GM12872 (cell line): ENCODE results near the gene MRGPRX2.

ENCODE experiments used
- CTCF ChIP-seq: IDR thresholded peaks from 3 replicates; pipeline ENCODE4 v1.5.1; 2011; ENCODE audit warnings: low read depth, mild to moderate bottlenecking, low read length, moderate library complexity; ENCODE audit not compliant: insufficient read depth

The MRGPRX2 gene

GRCh38 chr11:19087658-19088057 is 27.1 kb upstream of the MRGPRX2 start:
- TF ChIP-seq CTCF, result no peak

DNA sequence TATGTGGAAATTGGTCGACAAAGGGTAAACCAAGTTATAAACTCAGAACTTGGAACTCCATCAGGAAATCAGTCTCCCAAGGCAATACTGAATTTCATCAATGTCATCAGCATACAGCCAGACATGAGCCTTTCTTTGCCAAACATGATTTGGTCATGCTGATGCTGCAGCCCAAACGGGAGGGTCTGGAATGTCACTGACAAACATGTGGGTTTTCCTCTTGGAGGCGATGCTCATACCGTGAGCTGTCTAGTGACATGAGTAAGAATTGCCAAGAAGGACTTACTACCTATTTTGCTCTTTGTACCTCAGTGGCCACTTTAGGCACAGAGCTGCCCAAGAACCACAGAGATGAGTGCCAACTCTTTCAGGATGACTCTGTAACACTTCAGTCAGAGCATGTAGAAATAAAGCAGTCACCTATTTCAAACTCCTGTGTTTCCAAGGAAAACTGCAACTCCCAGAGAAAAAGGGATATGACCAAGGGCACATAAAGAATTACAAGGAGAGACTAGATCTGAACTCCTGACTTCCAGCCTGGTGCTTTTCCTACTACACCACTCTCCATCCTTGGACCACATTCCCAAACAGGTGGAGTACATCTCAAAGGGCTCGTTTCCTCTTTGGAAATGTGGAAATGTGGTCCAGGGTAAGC is 24.3 kb upstream of the MRGPRX2 start:
- no peak for TF ChIP-seq CTCF

- no peak for TF ChIP-seq CTCF
These were observed 22.6 kb upstream of the MRGPRX2 start for GRCh38 chr11:19083166-19083565.

- TF ChIP-seq CTCF, result no peak
These were observed 20.1 kb upstream of the MRGPRX2 start for GRCh38 chr11:19080579-19080993.

DNA sequence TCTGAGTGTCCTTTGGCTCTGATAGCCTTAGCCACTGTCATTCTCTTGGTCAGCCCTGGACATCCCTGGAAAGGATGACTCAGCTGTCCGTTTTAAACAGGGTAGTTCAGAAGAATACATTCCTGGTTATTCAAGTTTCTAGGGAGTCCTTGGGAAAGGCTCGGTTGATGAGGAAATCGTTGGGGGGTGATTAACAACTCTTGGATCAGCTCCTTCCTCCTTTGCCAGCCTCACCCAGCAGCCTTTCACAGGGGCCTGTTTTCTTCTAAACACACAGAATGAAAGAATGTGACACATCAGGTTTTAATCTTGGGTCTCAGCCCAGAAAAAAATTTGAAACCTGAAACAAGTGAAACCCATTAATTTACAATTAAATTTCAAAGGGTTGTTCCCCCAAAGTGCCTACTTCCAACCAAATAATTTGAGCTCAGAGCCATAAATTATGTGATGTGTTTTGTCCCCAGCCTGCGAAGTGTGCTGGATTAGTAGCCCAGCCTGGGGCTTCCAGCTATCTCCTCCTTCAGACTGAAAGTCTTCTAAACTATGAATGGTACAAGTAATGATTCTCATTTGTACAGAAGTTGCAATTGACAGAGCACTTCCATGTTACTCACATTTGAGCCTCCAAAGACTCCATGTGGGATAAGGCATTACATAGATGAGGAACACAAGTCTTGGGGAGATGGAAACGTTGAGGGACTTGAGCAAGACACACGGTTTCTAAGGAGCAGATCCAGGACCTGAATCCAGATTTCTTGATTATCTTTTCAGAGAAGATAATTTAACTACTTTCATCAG is 19.3 kb upstream of the MRGPRX2 start:
- TF ChIP-seq CTCF, result no peak

GRCh38 chr11:19077965-19078364 is 17.4 kb upstream of the MRGPRX2 start:
- no peak for TF ChIP-seq CTCF

- peak; percentile 96 for TF ChIP-seq CTCF
These were observed 16.4 kb upstream of the MRGPRX2 start for GRCh38 chr11:19076744-19077589.
